ENCODE results near the gene CD274.
"Not testable (repeated sequence)": the region's sequence is repeated elsewhere in the genome, so short reads cannot be mapped to it uniquely, and the experiment has no call there.

Gene CD274

DNA sequence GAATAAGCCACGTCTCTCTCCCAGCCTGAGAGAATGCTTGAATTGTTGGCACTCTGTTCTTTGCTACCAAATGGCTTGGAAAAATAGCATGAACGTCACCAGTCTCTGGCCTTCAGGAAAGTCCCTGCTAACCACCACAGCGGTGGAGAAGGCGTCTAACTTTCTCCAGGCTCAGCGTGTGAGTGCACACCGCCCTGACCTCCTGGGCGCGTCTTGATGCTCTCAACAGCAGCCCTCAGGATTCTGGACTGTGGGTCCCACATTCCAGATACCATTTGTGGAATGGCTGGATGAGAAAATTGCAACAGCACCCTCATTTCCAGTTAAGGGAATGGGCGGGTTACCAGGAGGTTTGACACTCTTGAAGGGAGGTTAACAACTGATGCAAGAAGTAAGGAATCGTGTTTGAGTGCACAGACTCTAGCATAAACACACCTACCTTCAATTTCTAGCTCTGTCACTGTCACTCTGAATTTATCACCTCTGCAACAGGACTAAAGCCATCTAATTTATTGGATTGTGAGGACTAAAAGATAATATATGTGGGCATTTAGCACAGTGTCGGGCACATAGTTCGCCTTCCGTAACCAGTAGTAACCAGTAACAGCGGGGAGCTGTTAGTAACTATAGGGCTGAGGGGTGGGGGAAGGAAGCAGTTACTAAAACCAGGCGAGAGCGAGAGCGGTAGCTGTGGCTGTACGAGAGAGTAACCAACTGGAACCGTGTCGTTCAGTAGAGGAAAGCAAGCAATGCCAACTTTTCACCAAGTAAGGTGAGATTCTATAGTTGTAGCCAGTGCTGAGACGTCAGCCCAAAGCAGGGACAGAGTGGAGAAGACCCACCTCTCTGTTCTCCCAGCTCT, 11.8 kb upstream of the CD274 start:
- DNase-seq (ENCODE audit: low read depth), result peak; percentile 56

DNA sequence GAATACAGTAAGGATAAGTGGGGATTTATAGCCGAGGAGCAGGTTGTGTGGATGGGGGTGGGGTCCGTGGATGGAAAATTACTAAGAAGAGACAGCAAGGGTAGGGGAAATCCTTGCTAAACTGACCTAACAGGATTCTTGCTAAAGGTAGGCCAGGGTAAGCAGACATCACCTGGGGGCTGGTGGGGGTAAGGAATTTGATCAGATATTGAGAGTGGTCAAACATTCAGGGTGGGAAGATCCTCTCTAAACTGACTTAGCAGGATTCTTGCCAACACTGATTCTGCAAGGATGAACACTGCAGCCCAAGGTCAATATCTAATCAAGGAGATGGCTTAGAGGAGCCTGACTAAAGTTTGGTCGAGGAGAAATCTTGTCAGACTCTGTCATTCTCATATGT, 9.9 kb upstream of the CD274 start:
- no peak for DNase-seq (ENCODE audit: low read depth)

DNA sequence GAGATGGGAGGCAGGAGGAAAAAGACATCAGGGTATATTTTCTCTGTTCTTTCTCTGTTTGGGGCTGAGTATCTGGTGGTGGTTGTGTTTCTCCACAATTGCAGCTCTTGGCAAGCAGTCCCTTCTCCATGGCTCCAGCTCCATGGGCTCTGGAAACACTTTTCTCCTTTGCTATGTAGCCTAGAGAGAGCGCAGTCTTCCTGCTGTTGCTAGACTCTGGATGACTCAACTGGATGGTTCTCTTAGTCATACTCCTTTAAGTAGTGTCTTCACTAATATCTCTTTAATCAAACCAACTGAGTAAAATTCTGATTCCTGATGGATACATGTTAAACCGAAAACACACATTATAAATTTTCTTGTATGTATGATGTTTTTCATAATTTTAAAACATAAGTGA, 9.3 kb upstream of the CD274 start:
- DNase-seq (ENCODE audit: low read depth), result no peak

DNA sequence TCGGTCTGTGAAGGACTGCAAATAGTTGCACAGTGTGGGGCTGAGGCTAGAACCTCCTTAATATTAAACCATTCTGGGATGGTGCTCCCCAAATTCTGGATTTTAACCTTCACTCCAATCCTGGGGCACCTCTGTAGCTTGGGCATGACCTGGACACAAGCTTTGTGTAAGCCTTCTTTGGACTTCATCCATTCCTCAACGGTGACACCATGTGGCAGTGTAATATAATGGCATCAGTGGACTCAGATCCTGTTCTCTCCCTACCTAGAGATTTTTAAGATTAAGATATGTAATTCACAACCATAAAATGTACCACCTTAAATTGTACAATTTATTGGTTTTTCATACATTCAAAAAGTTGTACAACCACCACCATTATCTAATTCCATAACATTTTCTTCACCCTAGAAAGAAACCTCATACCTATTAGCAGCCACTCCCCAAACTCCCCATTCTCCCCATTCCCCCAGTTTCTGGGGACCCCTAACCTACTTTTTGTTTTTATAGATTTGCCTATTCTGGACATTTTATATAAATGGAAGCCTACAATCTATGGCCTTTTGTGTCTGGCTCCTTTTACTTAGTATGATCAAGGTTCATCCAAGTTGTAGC, 7.8 kb upstream of the CD274 start:
- DNase-seq (ENCODE audit: low read depth), result no peak

DNA sequence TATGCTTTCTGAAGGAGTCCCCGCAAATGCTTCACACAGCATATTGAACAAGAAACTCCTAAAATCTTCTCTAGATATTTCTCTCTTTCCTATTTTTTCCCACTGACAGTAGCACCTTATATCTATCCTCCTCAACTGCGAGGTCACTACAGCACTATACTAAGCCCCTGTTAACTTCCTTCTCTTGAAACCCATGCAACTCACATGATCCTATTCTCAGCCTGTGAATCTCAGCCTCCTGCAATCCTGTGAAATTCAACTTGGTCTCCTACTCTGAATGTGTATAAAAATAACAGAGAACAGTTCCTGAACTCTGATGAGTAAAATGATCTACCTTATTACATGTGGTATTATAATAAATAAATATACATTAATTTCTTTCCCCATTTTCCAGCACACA, 6.5 kb upstream of the CD274 start:
- no peak for DNase-seq (ENCODE audit: low read depth)

DNA sequence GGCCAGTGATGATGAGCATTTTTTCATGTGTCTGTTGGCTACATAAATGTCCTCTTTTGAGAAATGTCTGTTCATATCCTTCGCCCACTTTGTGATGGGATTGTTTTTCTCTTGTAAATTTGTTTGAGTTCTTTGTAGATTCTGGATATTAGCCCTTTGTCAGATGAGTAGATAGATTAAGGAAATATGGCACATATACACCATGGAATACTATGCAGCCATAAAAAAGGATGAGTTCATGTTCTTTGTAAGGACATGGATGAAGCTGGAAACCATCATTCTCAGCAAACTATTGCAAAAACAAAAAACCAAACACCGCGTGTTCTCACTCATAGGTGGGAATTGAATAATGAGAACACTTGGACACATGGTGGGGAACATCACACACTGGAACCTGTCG, 5.2 kb upstream of the CD274 start:
- not testable (repeated sequence) for DNase-seq (ENCODE audit: low read depth)

DNA sequence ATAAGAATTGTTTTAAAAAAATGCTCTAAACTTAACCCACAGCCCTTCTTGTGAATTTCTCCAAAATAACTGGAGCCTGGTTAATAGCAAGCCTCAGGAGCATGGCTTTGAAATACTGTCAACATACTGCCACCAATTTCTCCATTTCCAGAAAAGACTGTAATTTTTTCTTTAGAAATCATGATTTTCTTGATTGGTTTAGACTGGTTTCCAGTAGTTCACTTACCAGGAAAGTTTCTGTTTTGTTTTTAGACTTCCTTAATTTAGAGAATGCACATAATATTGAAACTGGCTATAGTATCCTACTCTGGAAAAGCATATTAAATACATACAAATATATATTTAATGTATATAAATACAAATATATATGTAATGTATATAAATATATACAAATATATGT, 4.5 kb upstream of the CD274 start:
- no peak for DNase-seq (ENCODE audit: low read depth)

DNA sequence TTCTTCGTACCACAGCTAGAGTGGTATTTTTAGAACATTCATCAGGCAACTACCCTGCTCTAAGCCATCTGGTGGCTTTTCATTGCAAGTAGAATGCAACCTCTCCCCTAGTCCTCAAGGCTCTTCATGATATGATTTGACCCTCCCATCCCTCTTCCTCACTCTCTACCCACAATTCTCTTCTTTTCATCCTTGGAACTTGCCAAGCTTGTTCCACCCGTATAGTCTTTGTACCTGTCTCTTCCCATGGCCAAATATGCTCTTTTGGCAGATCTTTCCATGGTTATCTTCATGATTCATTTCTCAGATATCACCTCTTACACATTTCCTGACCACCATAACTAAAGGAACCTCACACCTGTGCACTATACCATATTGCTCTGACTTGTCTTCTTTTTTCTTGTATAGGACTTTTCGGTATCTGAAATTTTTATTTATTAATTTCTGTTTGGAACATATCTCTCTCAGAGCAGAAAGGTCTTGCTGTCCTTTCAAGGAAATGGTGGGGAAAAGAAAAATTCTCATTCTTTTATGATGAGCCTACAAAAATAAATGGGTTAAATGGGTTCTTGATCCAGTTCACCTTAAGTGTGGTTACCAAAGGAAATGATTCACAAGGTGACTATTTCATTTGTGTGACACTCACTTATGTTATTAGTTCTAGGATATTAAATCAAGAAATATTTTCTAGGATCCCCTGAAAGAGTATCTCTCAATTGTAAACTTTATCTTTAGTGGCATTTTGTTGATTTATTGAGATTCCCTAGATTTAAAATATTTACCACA, 3.7 kb upstream of the CD274 start:
- no peak for DNase-seq (ENCODE audit: low read depth)

DNA sequence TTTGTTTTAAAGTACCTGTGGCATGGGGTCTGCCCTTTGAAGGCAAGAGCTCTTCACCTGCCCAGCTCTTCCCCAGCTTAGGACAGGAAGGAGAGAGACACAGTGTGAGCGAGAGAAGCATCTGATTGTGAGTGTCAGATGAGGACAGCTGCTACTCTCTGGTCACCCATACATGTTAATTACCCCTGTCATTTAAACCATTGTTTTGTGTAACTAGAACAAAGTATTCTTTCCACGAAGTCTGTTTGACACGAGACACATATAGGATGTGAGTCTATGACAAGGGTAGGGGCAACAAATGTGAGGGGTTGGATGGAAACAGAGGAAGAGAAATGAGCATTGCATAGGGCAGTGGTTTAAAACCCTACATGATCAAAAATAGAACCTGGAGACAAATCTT, 3.0 kb upstream of the CD274 start:
- DNase-seq (ENCODE audit: low read depth), result no peak

DNA sequence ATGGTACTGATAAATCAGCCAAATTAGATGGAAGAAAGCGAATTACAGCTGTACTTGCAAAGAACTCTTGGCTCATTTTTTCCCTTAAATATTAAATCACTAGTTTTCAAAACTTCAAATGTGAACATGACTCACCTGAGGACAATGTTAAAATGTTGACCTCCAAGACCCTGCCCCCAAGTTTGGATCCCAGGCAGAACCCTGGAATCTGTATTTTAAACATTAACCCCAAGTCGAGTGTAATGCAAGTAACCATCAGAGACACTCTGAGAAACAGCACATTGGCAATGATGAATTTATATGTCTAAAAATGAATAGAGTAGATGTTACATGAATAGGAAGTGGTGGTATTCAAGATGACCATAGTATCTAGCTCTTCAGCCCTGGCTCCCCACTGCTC, 2.3 kb upstream of the CD274 start:
- DNase-seq (ENCODE audit: low read depth), result no peak

DNA sequence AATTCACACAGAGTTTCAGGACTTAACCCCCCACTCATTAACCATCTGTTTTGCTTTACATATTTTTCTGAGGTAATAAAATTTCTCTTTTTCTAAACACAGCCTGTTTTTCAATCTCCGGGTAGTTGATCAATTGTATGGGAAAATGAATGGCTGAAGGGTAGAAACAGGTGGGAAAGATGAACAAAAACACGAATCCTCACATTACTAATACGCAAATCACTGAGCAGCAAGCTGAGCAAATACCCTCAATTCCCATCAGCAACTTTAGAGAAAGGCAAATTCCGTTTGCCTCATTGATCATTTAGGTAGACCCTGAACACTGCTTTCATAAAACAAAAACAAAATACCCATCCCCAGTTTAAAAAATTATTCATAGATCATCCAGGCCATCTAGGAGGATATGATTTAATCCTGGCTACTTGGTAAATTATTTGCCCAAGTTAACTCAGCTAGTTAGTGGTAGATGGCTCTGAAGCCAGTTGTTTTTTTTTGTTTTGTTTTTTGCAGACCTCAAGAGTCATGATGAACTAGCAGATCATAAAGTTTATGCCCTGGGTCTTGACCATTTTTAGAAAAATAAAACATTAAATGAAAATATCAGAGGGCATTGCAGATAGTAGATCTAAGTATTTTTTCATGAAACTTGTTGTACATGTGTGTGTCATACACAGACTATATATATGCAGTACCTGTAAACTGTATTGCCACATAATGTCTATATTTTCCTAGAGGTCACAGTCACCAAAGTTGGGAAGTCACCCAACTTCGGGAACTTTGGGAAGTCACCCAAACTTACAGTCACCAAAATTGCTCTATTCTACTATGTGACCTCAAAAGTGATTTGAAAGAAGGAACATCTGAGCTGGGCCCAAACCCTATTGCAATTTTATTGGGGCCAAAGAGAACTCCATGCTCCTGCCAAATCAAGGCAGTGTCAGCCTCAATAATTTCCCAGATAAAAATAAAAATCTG, 1.6 kb upstream of the CD274 start:
- no peak for DNase-seq (ENCODE audit: low read depth)

DNA sequence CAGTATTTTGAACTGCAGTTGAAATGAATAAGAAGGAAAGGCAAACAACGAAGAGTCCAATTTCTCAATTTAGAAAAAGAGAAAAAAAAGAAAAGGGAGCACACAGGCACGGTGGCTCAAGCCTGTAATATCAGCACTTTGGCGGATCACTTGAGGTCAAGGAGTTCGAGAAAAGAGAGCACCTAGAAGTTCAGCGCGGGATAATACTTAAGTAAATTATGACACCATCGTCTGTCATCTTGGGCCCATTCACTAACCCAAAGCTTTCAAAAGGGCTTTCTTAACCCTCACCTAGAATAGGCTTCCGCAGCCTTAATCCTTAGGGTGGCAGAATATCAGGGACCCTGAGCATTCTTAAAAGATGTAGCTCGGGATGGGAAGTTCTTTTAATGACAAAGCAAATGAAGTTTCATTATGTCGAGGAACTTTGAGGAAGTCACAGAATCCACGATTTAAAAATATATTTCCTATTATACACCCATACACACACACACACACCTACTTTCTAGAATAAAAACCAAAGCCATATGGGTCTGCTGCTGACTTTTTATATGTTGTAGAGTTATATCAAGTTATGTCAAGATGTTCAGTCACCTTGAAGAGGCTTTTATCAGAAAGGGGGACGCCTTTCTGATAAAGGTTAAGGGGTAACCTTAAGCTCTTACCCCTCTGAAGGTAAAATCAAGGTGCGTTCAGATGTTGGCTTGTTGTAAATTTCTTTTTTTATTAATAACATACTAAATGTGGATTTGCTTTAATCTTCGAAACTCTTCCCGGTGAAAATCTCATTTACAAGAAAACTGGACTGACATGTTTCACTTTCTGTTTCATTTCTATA, 602 bp upstream of the CD274 start:
- DNase-seq (ENCODE audit: low read depth), result no peak

DNA sequence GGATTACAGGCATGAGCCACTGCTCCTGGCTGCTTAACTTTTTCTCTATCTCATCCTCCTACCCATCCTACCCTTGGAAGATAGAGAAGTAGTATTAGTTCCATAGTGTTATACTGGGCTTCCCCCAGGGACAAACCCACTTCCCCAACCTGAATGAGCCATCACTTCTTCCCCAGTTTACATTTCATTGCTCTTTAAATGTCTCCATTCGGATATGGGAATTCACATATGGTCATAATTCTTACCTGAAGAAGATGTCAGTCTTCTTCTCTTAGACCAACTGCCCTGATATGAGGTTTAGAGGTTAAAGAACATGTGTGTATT, 1.9 kb downstream of the CD274 start:
- DNase-seq (ENCODE audit: low read depth), result no peak

DNA sequence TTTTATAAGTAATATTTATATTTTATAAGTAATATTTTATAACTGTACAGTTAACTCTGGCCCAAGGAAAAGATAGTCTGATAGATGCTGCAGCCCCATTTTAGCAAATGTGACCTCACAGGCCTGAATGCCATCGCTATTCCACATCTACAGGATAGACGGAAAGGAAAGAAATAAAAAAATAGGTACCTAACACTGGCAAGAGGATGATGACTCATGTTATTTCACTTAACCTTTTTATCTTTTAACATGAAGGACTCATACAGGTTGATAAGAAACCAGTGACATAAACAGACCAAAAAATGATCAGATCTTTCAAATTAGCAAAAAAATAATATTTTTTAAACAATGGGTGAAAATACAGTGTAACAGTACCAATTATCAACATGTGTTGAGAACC, 2.7 kb downstream of the CD274 start:
- no peak for DNase-seq (ENCODE audit: low read depth)

DNA sequence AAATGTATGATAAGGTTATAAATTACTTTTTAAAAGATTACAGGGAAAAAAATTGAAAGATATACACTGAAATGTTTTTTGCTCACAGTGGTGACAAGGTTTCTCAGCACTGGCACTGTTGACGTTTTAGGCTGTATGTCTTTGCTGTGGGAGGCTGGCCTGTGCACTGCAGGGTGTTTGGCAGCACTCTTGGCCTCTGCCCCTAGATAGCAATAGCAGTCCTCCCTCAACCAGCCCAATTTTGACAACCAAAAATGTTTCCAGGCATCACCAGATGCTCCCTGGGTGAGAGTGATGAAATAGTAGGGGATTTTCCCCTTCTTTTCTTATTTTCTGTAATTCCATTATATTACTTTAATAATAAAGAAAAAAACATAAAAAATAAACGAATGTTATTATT, 3.3 kb downstream of the CD274 start:
- DNase-seq (ENCODE audit: low read depth), result no peak

DNA sequence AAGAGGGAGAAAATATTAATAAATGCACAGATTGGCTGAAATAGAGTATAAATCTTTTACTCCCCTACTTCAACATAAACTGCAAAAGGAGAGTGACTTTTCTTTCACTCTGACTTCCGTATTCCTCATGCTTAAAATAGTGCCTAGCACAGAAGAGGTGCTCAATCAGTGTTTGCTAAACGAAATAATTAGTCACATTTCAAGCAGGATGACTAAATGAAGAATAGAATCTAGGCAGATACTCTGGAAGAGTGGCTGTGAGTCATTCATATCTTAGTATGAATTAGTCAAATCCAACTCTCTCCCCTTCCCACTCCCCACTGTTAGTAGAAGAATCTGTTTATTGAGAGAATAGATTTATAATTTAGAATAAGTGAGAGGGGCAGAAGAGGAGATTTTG, 4.8 kb downstream of the CD274 start:
- DNase-seq (ENCODE audit: low read depth), result no peak

DNA sequence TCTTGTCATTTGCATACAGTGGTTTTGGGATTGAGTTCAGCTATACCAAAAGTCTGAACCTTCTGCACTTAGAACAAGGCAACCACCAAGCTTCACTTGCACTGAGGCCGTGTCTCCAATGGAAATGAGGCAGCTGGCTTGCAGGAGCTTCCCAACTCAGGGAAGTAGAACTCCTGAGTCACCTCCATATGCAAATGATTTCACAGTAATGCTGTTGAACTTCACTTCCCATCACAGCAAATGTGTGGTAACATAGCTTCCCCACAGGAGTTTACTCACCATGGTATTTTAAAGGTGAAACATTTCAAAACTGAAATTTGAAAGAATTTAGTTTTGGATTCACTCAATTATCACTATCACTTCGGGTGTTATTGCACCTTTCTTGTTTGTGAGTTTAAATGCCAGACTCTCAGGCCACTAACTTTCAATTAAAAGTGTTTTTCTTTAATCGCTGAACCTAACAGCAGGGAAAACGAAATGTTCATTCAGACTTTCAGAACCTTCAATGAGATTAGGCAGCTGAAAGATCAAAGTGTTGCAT, 9.0 kb downstream of the CD274 start:
- no peak for DNase-seq (ENCODE audit: low read depth)

DNA sequence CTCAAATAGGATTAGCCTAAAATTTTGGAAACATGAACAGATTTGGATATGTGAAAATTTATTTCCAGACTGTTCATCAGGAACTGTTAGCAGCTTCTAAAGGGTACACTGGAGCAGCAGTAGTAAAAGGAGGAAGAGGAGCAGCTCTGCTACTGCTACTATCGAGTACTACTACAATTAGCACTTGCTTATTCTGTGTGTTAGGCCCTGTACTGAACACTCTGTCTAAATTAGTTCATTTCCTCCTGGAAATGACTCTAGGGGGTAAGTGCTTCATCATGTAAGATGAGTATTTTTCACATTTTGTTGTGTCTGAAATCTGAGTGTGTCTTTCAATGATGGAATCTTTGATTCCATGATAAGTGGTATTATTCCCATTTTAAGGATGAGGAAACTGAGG, 9.8 kb downstream of the CD274 start:
- DNase-seq (ENCODE audit: low read depth), result no peak

DNA sequence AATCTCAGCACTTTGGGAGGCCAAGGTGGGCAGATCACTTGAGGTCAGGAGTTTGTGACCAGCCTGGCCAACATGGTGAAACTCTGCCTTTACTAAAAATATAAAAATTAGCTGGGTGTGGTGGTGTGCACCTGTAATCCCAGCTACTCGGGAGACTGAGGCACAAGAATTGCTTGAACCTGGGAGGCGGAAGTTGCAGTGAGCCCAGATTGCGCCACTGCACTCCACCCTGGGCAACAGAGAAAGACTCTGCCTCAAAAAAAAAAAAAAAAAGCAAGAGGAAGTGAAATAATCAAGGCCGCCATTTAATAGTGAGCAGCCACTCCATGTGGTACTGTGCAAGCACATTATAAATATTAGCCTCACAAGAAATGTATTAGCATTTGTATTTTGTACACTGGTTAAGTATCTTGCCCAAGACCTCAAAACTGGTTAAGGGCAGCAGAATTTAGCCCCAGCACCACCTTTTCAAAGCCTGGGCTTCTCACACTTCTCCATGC, 14.5 kb downstream of the CD274 start:
- DNase-seq (ENCODE audit: low read depth), result not testable (repeated sequence)

DNA sequence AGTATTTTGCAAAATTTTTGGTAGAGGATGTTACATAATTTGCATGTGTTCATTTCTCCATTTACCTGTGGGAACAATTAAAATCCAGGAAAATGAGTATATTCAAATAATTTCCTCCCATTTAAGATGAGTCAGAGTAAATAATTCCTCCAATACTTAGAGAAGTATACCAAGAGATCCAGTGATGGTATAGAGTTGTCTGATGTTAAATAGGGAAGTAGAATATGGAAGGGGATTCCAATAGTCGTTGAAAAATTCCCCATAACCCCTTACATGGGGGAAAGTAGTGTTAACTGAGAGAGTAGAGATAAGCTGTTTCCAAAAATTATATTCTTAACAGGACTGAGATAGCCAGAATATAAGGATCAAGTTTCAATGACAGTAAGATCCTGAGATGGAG, 15.7 kb downstream of the CD274 start:
- no peak for DNase-seq (ENCODE audit: low read depth)

DNA sequence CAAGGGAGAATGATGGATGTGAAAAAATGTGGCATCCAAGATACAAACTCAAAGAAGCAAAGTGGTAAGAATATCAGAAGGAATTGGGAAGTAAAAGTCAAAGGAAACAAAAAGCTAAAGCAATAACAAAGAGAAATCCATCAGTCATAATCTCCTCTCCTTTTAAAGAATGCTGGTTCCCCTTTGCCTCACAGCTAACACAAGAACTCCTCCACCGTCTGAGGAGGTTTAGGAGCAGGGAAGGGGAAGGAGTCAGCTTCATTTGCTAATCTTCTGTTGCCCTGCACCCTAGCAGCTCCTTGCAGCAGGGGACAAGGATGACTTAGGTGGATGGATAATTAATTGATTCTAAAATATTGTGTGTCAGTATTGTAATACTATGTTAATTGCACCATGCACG, 16.4 kb downstream of the CD274 start:
- DNase-seq (ENCODE audit: low read depth), result no peak

Data from activated T-cell treated with anti-CD3 and anti-CD28 coated beads for 48 hours (primary cell).